Thyroid gland (tissue), 4 donors: Measurements from ENCODE around the gene WDR37.

Source experiments
- CTCF ChIP-seq, 6 experiments: fragments of 200-600 bp in 3 of 6; fragments of 450-650 bp in 3 of 6; sonication (generic) in 3 of 6; IDR thresholded peaks; one replicate each; pipeline ENCODE4 v1.5.1; 2016 to 2019; ENCODE audit warnings: antibody characterized with exemption in 6 of 6, mild to moderate bottlenecking in 2 of 6, inconsistent platforms in 1 of 6, moderate library complexity in 1 of 6
- POLR2A ChIP-seq, 2 donors: fragments of 450-650 bp; IDR thresholded peaks; one replicate each; pipeline ENCODE4 v1.6.1; 2017; ENCODE audit warnings: antibody characterized with exemption in 2 of 2, mild to moderate bottlenecking in 2 of 2, moderate library complexity in 1 of 2

DNA sequence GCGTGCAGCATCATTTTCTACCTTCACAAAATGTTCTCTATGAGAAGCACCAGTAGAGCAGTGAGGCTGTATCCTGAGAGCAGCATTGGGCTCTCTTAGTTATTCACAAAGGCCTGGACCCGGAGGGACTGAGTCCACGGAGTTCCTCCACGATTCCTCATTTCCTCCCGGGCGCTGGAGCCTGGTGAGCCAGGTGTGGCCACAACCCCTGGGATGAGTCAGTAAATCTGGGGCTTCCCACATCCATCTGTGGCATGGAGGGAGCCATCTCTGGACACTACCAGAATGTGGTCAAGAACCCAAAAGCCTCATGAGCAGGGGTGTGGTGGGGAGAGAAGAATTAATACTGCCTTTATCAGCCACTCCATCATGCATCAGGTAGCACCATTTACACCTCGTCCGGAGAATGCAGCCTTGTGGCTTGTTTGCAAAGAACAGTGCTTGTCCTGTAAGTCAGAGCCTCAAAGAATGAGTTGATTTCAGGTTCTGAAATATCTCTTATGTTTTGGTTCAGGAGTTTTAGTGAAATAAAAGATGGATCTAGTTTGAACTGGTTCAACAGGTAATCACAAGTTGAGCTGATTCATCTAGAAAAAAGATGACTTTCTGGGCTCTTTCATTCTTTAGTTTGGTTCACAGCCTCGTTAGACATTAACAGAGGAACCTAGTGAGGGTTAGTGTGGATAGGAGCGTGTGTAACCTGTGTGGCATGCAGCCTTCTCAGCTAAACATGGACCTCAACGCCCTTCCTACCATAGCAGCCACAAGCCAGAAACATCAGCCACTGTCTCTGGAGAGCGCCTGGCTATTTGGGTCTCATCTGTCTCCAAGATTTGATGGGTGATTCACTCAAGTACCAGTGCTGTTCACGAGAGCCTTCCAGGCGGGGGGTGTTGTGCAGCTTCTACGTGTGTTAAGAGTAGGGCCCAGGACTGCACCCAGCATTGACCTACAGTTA, 95.2 kb downstream of the WDR37 start:
- no peak for TF ChIP-seq POLR2A (IDR thresholded peaks at IDR 0.05)
- no peak for TF ChIP-seq CTCF (IDR thresholded peaks at IDR 0.05)
